T-helper 17 cell (primary cell): ENCODE data around the gene IGFL3. TPM values are rescaled to one million over a fixed set of nuclear protein-coding genes. Genes with fewer than 3 reads are reported as not detected.
"Not testable (repeated sequence)": the region's sequence is repeated elsewhere in the genome, so short reads cannot be mapped to it uniquely, and the experiment has no call there.

Experiments used
- ATAC-seq: fragments of 150-1000 bp; cut with Tn5 transposase; 2 replicates; pipeline ENCODE4 v1.10.0; 2021; ENCODE audit warnings: mild to moderate bottlenecking, moderate library complexity
- DNase-seq, 3 donors: peaks; one replicate each; pipeline versions ENCODE4 v3.0.0 to v3.0.0-alpha.2; 2020 to 2021
- H3K9me3 ChIP-seq: one replicate; pipeline ENCODE4 v1.7.0; 2013; ENCODE audit warnings: low read length, mild to moderate bottlenecking; ENCODE audit not compliant: control insufficient read depth, poor library complexity, severe bottlenecking
- H3K27ac Mint-ChIP-seq: one replicate; pipeline ENCODE4 v1.8.0; 2022; ENCODE audit warnings: mild to moderate bottlenecking, moderate library complexity, mixed read lengths
- H3K27me3 Mint-ChIP-seq: one replicate; pipeline ENCODE4 v1.8.0; 2022; ENCODE audit warnings: mixed read lengths
- H3K36me3 Mint-ChIP-seq: one replicate; pipeline ENCODE4 v1.8.0; 2022; ENCODE audit warnings: low read depth, mixed read lengths
- H3K4me1 Mint-ChIP-seq: one replicate; pipeline ENCODE4 v1.8.0; 2022; ENCODE audit warnings: mild to moderate bottlenecking, mixed read lengths
- H3K4me3 Mint-ChIP-seq: one replicate; pipeline ENCODE4 v1.8.0; 2022; ENCODE audit warnings: mild to moderate bottlenecking, moderate library complexity, mixed read lengths
- total RNA-seq, 4 donors: library from RNA in 2 of 4; stranded (reverse) in 2 of 4; gene quantifications; one replicate each; pipeline ENCODE4 v1.2.3 and lab custom pipeline; 2022 to 2026

The IGFL3 gene
- total RNA-seq (not detected), total RNA-seq (lab: John Stamatoyannopoulos, UW) (0 reads per million in 2 donors)

GRCh38 chr19:46124638-46125115, at the start of gene IGFL3:
TSS of gene IGFL3 (minus strand) at chr19:46124688. CDS start at chr19:46124649, 39 bp downstream.
- ATAC-seq = no peak
- H3K27me3 Mint-ChIP-seq = peaks cover 78% of the 10 kb centered on the region

GRCh38 chr19:46173886-46174480, 49.5 kb upstream of the IGFL3 start:
- peaks cover 44% of the 10 kb centered on the region for H3K27me3 Mint-ChIP-seq
- no peak for ATAC-seq

More at GRCh38 chr19:46124638-46125115, at the start of gene IGFL3:
- no peak within 1 kb of the TSS for H3K4me3 Mint-ChIP-seq
- no peak within 1 kb of the TSS for H3K27ac Mint-ChIP-seq
- no peak for DNase-seq
- peaks cover 2% of the 10 kb centered on the region for H3K36me3 Mint-ChIP-seq
- H3K4me1 Mint-ChIP-seq = no peaks in the 10 kb centered on the region
- no peaks in the 10 kb centered on the region for H3K9me3 ChIP-seq

GRCh38 chr19:46162731-46163130, 38.2 kb upstream of the IGFL3 start:
- no peak overlapping the region for H3K4me3 Mint-ChIP-seq
- DNase-seq (no peak), ATAC-seq (no peak)
- no peak overlapping the region for H3K27ac Mint-ChIP-seq
- no peaks in the 10 kb centered on the region for H3K36me3 Mint-ChIP-seq
- H3K4me1 Mint-ChIP-seq = no peaks in the 10 kb centered on the region
- peaks cover 55% of the 10 kb centered on the region for H3K27me3 Mint-ChIP-seq
- no peaks in the 10 kb centered on the region for H3K9me3 ChIP-seq

More at GRCh38 chr19:46173886-46174480, 49.5 kb upstream of the IGFL3 start:
- peaks cover 4% of the 10 kb centered on the region for H3K4me1 Mint-ChIP-seq
- no peak overlapping the region for H3K4me3 Mint-ChIP-seq
- no peak for DNase-seq
- H3K27ac Mint-ChIP-seq = no peak overlapping the region
- no peaks in the 10 kb centered on the region for H3K9me3 ChIP-seq
- peaks cover 3% of the 10 kb centered on the region for H3K36me3 Mint-ChIP-seq

GRCh38 chr19:46161642-46162257, 37.3 kb upstream of the IGFL3 start:
- H3K36me3 Mint-ChIP-seq = not testable (repeated sequence)

GRCh38 chr19:46160233-46160775, 35.8 kb upstream of the IGFL3 start:
- H3K9me3 ChIP-seq = no peaks in the 10 kb centered on the region
- Mint-ChIP-seq H3K4me3 (no peak overlapping the region), H3K4me1 (no peaks in the 10 kb centered on the region), H3K36me3 (no peaks in the 10 kb centered on the region), H3K27me3 (peaks cover 57% of the 10 kb centered on the region), H3K27ac (no peak overlapping the region)
- ATAC-seq = no peak
- DNase-seq = no peak

More at GRCh38 chr19:46161642-46162257, 37.3 kb upstream of the IGFL3 start:
- H3K27me3 Mint-ChIP-seq = peaks cover 50% of the 10 kb centered on the region
- ATAC-seq, H3K4me1 Mint-ChIP-seq, DNase-seq, H3K9me3 ChIP-seq, H3K27ac Mint-ChIP-seq, H3K4me3 Mint-ChIP-seq: not testable (repeated sequence)

- H3K27ac Mint-ChIP-seq = no peak overlapping the region
- no peak for ATAC-seq
- no peaks in the 10 kb centered on the region for H3K4me1 Mint-ChIP-seq
- no peaks in the 10 kb centered on the region for H3K36me3 Mint-ChIP-seq
- peaks cover 56% of the 10 kb centered on the region for H3K27me3 Mint-ChIP-seq
- no peak for DNase-seq
- no peak overlapping the region for H3K4me3 Mint-ChIP-seq
- H3K9me3 ChIP-seq = no peaks in the 10 kb centered on the region
These were observed 35.1 kb upstream of the IGFL3 start for GRCh38 chr19:46159418-46160232.

GRCh38 chr19:46155237-46155636, 30.7 kb upstream of the IGFL3 start:
- H3K36me3 Mint-ChIP-seq = no peaks in the 10 kb centered on the region
- H3K27ac Mint-ChIP-seq = no peak overlapping the region
- ATAC-seq = no peak
- H3K27me3 Mint-ChIP-seq = peaks cover 74% of the 10 kb centered on the region
- H3K4me1 Mint-ChIP-seq = no peaks in the 10 kb centered on the region
- H3K9me3 ChIP-seq = no peaks in the 10 kb centered on the region
- no peak overlapping the region for H3K4me3 Mint-ChIP-seq
- no peak for DNase-seq

- H3K4me3 Mint-ChIP-seq = no peak overlapping the region
- H3K36me3 Mint-ChIP-seq = peaks cover 2% of the 10 kb centered on the region
- H3K4me1 Mint-ChIP-seq = peaks cover 5% of the 10 kb centered on the region
- H3K27me3 Mint-ChIP-seq = peaks cover 87% of the 10 kb centered on the region
- H3K27ac Mint-ChIP-seq = no peak overlapping the region
- no peaks in the 10 kb centered on the region for H3K9me3 ChIP-seq
- ATAC-seq = no peak
- DNase-seq = no peak
These were observed 26.1 kb upstream of the IGFL3 start for GRCh38 chr19:46150606-46151005.

- H3K36me3 Mint-ChIP-seq = peaks cover 2% of the 10 kb centered on the region
- H3K9me3 ChIP-seq = no peaks in the 10 kb centered on the region
- no peak within 1 kb of the TSS for H3K4me3 Mint-ChIP-seq
- peaks cover 5% of the 10 kb centered on the region for H3K4me1 Mint-ChIP-seq
- ATAC-seq = no peak
- DNase-seq = no peak
- H3K27ac Mint-ChIP-seq = no peak within 1 kb of the TSS
- peaks cover 75% of the 10 kb centered on the region for H3K27me3 Mint-ChIP-seq
These were observed 23.4 kb upstream of the IGFL3 start, which contains the start of gene IGFL2 for GRCh38 chr19:46147791-46148288. TSS of gene IGFL2 (plus strand) at chr19:46148238. CDS start at chr19:46148279, 41 bp downstream.

GRCh38 chr19:46147166-46147740, 22.8 kb upstream of the IGFL3 start:
- no peaks in the 10 kb centered on the region for H3K9me3 ChIP-seq
- peaks cover 70% of the 10 kb centered on the region for H3K27me3 Mint-ChIP-seq
- peaks cover 2% of the 10 kb centered on the region for H3K36me3 Mint-ChIP-seq
- DNase-seq (no peak), ATAC-seq (no peak)
- peaks cover 5% of the 10 kb centered on the region for H3K4me1 Mint-ChIP-seq
- H3K4me3 Mint-ChIP-seq = no peak overlapping the region
- H3K27ac Mint-ChIP-seq = no peak overlapping the region

GRCh38 chr19:46144756-46145155, 20.3 kb upstream of the IGFL3 start:
- Mint-ChIP-seq H3K27ac (no peak overlapping the region), H3K36me3 (peaks cover 5% of the 10 kb centered on the region), H3K4me3 (no peak overlapping the region), H3K4me1 (peaks cover 5% of the 10 kb centered on the region), H3K27me3 (peaks cover 60% of the 10 kb centered on the region)
- no peak for DNase-seq
- H3K9me3 ChIP-seq = no peaks in the 10 kb centered on the region
- ATAC-seq = no peak

- no peaks in the 10 kb centered on the region for H3K9me3 ChIP-seq
- Mint-ChIP-seq H3K36me3 (peaks cover 2% of the 10 kb centered on the region), H3K27me3 (peaks cover 48% of the 10 kb centered on the region), H3K4me3 (no peak overlapping the region), H3K27ac (no peak overlapping the region), H3K4me1 (no peaks in the 10 kb centered on the region)
- DNase-seq (no peak), ATAC-seq (no peak)
These were observed 17.8 kb upstream of the IGFL3 start for GRCh38 chr19:46142294-46142693.
